NT2/D1 (cell line): ENCODE data around the gene PGP.

ENCODE experiments used
- SUZ12 ChIP-seq: IDR thresholded peaks from 2 replicates; pipeline ENCODE4 v1.6.1; 2011; ENCODE audit not compliant: insufficient read length, insufficient read depth; ENCODE audit errors: extremely low read depth
- YY1 ChIP-seq: IDR thresholded peaks from 2 replicates; pipeline ENCODE4 v1.6.1; 2011; ENCODE audit not compliant: insufficient read length, insufficient read depth
- ZNF274 ChIP-seq: IDR thresholded peaks from 2 replicates; pipeline ENCODE4 v1.6.1; 2011; ENCODE audit warnings: mild to moderate bottlenecking, low read depth, low read length

DNA sequence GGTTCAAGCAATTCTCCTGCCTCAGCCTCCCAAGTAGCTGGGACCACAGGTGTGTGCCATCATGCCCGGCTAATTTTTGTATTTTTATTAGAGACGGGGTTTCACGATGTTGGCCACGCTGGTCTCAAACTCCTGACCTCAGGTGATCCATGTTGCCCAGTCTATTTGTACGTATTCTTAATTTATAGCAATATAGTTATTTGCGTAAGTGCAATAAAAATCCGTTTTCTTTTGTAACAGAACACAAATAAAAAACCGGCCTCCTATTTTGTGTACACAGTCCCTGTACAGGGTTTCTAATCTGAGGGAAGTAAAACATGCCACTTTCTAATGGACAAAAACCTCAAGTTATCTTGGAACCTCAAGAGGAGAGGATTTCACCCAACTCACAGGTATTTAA, 45.6 kb upstream of the PGP start:
- no peak for TF ChIP-seq ZNF274
- TF ChIP-seq YY1: no peak
- TF ChIP-seq SUZ12: no peak
